Effector CD4-positive, alpha-beta T cell (primary cell): ENCODE data around the gene CEBPG.

Experiments used
- DNase-seq: peaks from one replicate; pipeline ENCODE4 v3.0.0-alpha.2; 2020

The CEBPG gene

DNA sequence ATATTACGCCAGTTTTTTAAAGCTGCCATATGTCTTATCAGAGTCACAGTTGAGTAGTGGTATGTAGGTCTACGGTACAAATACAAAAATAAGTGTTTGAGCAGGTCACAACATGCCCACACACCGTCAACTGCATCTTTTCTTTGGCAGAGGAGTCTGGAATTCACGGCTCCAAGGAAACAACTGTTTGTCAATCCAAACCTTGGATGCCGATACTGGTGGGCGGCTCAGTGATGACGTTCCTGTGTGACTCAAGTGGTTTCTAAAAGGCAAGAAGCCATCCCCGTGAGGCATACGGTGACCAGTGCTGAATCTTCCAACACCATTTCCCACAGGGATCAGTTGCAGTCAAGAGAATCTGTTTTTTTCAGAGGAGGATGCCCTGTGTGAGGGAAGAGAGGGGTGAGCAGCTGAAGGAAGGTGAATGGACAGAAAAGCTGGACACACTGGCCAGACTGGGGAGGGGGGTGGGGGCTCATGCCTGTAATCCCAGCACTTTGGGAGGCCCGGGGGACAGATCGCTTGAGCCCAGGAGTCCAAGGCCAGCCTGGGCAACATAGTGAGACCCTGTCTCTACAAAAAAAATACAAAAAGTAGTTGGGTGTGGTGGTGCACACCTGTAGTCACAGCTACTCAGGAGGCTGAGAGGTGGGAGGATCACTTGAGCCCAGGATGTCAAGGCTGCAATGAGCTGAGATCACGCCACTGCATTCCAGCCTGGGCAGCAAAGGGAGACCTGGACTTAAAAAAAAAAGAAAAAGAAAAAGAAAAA is 22.8 kb upstream of the CEBPG start:
- no peak for DNase-seq

DNA sequence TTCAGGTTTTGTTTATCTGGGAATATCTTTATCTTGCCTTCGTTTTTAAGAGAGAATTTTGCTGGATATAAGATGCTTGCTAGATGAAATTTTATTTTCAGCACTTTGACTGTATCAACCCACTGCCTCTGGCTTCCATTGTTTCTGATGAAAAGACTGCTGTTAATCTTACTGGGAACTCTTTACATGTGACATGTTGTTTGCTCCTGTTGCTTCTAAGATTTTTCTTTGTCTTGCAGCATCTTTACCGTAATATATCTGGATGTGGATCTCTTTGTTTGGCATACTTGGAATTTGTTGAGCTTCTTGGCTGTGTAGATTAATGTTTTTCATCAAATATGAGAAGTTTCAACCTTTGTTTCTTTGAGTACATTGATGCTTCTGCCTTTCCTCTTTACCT is 18.0 kb upstream of the CEBPG start:
- no peak for DNase-seq

GRCh38 chr19:33357556-33357955 is 16.0 kb upstream of the CEBPG start:
- no peak for DNase-seq

DNA sequence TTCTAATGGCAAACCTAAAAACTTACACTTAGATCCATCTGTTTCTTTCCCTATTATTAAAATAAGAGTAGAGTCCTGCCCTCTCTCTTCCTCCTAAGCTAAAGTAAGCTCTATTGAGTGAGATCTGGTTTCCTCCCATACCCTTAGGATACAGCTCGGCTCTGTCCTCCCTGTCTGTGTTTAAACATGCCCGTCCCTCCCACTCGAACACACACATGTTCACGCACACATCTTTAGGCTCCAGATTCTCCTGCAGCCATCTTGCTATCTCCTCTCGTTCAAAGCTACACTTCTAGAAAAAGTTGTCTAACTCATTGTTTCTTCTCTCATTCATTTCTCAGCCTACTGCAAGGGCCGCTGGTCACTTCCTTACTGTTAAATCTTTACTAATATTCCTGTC is 15.1 kb upstream of the CEBPG start:
- no peak for DNase-seq

- DNase-seq = no peak
These were observed 13.9 kb upstream of the CEBPG start for GRCh38 chr19:33359581-33359980.

DNA sequence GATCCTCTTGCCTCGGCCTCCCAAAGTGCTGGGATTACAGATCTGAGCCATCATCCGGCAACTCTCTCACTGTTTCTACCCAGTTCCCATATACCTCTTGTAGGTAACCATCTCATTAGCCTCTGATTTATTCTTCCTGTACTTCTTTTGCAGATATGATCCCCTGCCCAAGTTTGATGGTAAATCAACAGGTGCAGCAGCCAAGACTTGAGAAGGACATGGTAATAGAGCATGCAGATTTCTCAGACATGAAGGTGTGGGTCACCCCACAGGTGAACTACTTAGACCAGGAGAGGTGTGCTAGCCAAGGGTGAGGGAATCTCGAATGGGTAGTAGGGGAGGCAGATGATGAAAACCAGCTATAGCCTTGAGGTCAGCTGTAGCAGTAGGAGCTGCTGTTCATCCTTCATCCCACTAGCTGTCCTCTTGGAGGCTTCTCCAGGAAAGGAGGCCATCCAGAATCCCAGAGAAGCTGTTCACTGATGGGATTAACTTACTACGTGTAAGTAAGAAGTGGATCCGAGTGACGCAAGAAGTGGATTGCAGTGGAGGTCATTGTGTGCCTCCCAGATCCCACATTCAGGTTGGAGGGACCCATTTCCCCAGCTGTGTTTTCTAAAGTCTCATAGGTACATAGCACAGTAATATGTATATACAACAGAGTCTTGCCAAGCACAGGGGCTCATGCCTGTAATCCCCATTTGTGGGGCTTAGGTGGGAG is 10.8 kb upstream of the CEBPG start:
- DNase-seq = no peak

GRCh38 chr19:33363476-33363875 is 10.0 kb upstream of the CEBPG start:
- no peak for DNase-seq

DNA sequence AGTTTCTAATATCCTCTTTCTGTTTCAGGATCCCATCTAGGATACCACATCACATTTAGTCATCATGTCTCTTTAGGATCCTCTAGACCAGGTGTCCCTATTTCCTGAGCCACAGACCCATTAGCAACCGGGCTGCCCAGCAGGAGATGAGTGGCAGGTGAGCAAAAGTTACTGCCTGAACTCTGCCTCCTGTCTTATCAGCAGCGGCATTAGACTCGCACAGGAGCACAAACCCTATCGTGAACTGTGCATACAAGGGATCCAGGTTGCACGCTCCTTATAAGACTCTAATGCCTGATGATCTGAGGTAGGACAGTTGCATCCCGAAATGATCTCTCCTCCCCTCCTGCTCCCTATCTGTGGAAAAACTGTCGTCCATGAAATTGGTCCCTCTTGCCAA is 7.8 kb upstream of the CEBPG start:
- DNase-seq = no peak

DNA sequence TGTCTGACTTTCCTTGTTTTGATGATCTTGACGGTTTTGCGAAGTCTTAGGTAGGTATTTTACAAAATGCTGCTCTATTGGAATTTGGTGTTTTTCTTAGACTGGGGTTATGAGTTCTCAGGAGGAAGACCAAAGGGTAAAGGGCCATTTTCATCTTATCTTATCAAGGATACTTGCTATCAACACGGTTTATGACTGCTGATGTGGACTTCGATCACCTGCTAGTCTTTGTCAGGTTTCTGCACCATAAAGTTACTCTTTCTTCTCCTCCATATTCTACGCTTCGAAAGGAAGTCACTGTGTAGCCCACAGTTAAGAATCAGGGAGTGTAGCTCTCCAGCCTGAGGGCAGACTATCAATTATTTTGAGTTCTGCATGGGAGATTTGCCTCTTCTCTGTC is 7.4 kb upstream of the CEBPG start:
- no peak for DNase-seq

- no peak for DNase-seq
These were observed 6.6 kb upstream of the CEBPG start for GRCh38 chr19:33366897-33367296.

- no peak for DNase-seq
These were observed 5.2 kb upstream of the CEBPG start for GRCh38 chr19:33368074-33368864.

DNA sequence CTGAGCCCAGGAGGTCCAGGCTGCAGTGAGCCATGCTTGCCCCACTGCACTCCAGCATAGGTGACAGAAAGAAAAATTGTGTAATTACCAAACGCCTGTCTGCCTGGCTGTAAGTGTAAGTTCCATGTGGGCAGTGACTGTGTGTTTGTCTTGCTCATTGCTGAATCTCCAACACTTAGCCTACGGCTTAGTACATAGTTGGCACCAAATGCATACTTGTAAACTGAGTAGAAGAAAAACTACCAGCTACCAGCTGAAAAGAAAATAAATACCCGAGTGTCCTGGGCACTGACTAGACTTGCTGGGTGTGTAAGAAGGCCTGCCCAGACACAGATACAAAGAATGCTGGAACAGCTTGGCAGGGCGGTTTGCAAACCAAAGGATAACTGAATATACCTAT is 2.7 kb upstream of the CEBPG start:
- no peak for DNase-seq

- DNase-seq = no peak
These were observed 766 bp downstream of the CEBPG start for GRCh38 chr19:33374236-33374714.

GRCh38 chr19:33375156-33375836 is 1.8 kb downstream of the CEBPG start:
- no peak for DNase-seq

DNA sequence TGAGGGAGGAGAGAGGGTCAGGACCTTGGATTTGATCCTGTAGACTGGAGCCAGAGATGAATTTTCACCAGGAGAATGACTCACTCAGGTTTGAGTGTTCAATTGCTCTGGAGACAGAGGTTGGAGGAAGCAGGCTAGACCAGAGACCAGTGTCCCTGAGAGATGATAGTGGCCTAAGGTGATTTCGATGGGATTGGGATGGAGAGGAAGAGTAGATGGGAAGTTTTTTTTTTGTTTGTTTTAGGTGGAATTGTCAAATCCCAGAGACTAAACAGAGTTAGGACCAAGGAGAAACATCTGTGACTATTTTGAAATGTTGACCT is 2.3 kb downstream of the CEBPG start:
- DNase-seq = no peak

DNA sequence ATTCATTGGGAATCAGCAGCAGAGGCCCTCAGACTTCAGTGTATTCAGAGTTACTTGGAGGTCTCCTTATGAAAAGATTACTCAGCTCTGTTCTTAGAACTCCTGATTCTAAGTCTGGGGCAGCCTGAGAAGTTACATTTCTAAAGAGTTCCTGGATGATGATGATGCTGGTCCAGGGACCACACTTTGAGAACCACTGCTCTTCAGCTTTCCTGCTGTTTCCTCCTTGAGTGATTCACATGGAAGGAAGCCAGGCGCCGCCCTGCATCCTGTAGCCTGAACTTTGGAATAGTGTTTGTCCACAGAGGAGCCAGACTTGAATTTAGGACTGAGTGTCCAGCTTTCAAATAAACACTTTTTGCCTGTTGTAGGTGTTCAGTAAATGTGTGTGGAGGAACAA is 2.9 kb downstream of the CEBPG start:
- no peak for DNase-seq

- DNase-seq = no peak
These were observed 3.5 kb downstream of the CEBPG start for GRCh38 chr19:33376941-33377557.

GRCh38 chr19:33377586-33378475 is 4.3 kb downstream of the CEBPG start:
- no peak for DNase-seq

DNA sequence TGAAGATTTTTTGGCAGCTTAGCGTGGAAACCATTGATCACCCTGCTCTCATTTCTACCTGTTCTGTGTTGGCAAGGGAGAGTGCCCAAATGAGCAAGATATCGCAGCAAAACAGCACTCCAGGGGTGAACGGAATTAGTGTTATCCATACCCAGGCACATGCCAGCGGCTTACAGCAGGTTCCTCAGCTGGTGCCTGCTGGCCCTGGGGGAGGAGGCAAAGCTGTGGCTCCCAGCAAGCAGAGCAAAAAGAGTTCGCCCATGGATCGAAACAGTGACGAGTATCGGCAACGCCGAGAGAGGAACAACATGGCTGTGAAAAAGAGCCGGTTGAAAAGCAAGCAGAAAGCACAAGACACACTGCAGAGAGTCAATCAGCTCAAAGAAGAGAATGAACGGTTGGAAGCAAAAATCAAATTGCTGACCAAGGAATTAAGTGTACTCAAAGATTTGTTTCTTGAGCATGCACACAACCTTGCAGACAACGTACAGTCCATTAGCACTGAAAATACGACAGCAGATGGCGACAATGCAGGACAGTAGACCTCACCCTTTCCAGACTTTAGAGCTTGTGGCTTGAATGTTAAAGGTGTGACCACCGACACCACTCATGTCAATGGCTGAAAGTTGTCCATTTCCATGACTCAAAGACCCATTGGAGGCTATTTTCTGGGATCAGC is 5.8 kb downstream of the CEBPG start:
- DNase-seq = no peak

- no peak for DNase-seq
These were observed 7.6 kb downstream of the CEBPG start for GRCh38 chr19:33381101-33381500.

DNA sequence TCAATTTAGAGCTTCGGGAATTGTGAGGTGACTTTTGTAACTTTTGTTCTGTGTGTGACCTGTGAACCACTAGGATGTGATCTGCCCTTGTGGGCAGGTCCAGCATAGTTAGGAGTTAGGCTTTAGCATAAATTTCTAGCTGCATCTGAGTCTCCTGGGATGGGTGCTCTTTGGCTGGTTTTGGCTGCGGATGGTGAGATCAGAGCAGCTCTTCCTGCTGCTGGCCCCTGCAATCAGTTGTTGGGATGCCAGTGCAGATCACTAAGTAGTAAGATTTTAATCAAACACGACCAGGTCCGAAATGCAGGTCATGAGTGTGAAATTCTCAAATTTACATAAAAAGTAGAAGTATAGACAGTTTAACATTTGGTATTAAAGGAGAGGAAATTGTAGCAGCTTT is 8.5 kb downstream of the CEBPG start:
- no peak for DNase-seq
